Vagina (tissue), 2 donors: Measurements from ENCODE around the gene KCNK16.
A peak's percentile ranks its signal among the peaks of the same experiment; 100 is the strongest.

ENCODE experiments used
- POLR2A ChIP-seq, 2 donors: fragments of 450-650 bp; IDR thresholded peaks; one replicate each; pipeline ENCODE4 v1.6.1; 2017; ENCODE audit warnings: antibody characterized with exemption in 2 of 2, mild to moderate bottlenecking in 2 of 2, moderate library complexity in 2 of 2
- POLR2AphosphoS5 ChIP-seq, 2 donors: sonication (generic); formaldehyde crosslinking; IDR thresholded peaks; one replicate each; pipeline ENCODE4 v1.9.0; 2017; ENCODE audit warnings: antibody characterized with exemption in 2 of 2, mild to moderate bottlenecking in 2 of 2, low read depth in 1 of 2; ENCODE audit not compliant: insufficient read depth in 1 of 2
- TF ChIP-seq, protein P1 (sequence below), 3 experiments: fragments of 450-650 bp in 2 of 3; fragments of 200-600 bp in 1 of 3; sonication (generic) in 1 of 3; IDR thresholded peaks; one replicate each; pipeline ENCODE4 v1.5.1; 2017 to 2019; ENCODE audit warnings: antibody characterized with exemption in 3 of 3, mild to moderate bottlenecking in 2 of 3, moderate library complexity in 2 of 3

DNA sequence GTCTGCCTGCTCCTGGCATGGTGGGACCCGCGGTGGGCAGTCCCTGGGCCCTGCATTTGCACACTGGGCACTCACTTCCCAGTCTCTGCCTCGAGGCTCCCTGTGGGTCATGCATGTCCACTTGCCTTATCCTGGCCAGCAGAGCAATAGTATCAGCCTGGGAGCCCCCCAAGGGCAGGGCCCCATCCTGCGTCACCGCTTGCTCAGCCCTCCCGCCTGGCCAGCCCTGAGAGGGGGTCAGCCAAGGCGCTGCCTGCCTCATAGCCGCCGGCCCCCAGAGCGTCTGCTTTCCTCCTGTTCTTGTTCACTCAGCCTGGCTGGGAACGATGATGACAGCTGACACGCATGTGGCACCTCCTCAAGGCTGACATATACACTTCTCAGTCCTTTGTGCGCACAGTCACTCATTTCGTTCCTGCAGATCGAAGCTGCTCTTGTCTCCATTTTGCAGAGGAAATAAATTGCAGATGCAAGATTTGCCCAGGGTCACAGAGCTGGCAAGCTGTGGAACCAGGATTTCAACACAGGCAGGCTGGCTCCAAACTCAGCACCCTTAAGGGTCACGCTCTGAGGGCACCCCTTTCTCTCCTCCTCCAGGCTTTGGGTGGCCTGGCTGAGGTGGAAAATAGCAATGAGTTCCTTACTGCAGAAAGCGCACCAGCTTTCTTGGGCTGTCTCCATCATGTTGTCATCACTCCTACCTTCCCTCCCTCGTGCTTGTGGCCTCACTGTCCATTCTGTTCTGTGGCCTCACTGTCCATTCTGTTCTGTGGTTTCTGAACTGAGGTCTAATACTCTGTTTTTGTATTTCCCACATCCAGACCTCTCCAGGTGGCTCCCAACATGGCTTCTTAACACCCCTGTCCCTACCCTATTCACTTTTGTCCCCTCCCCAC is 25.5 kb downstream of the KCNK16 start:
- TF ChIP-seq, protein P1, sequence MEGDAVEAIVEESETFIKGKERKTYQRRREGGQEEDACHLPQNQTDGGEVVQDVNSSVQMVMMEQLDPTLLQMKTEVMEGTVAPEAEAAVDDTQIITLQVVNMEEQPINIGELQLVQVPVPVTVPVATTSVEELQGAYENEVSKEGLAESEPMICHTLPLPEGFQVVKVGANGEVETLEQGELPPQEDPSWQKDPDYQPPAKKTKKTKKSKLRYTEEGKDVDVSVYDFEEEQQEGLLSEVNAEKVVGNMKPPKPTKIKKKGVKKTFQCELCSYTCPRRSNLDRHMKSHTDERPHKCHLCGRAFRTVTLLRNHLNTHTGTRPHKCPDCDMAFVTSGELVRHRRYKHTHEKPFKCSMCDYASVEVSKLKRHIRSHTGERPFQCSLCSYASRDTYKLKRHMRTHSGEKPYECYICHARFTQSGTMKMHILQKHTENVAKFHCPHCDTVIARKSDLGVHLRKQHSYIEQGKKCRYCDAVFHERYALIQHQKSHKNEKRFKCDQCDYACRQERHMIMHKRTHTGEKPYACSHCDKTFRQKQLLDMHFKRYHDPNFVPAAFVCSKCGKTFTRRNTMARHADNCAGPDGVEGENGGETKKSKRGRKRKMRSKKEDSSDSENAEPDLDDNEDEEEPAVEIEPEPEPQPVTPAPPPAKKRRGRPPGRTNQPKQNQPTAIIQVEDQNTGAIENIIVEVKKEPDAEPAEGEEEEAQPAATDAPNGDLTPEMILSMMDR (IDR thresholded peaks at IDR 0.05): no peak
- no peak for TF ChIP-seq POLR2A (IDR thresholded peaks at IDR 0.05)
- peak in 1 of 2 donors; percentile 28 for TF ChIP-seq POLR2AphosphoS5 (IDR thresholded peaks at IDR 0.05; ENCODE audit: insufficient read depth in 1 of 2, low read depth in 1 of 2)
